ENCODE data around the gene SLC6A4.

Gene SLC6A4

DNA sequence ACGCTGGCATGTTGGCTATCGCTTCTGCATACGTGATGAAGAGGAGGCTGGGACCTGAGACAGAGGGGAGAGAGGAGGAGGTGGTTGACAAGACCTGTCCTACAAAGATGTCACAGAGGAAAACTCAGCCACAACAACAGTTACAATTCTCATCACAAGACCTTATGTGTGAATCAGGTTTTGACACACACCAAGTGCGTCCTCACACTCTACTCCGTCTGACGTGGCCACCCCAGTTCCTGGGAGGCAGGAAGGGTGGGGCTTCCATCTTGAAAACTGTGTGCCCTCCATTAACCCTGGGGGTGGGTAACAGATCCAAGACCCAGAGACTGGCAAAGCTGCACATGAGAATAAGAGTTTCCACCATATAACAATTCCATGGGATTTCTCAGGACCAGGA lies 24.1 kb downstream of the SLC6A4 start:
- TF ChIP-seq, protein P1, sequence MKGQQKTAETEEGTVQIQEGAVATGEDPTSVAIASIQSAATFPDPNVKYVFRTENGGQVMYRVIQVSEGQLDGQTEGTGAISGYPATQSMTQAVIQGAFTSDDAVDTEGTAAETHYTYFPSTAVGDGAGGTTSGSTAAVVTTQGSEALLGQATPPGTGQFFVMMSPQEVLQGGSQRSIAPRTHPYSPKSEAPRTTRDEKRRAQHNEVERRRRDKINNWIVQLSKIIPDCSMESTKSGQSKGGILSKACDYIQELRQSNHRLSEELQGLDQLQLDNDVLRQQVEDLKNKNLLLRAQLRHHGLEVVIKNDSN (IDR thresholded peaks at IDR 0.05), result no peak
- TF ChIP-seq EGR1 (IDR thresholded peaks at IDR 0.05) (no peak), EP300 (IDR thresholded peaks at IDR 0.05; ENCODE audit: borderline replicate concordance) (no peak), RAD21 (IDR thresholded peaks at IDR 0.05; ENCODE audit: low read depth) (no peak), CEBPB (IDR thresholded peaks at IDR 0.05) (no peak), TAF1 (IDR thresholded peaks at IDR 0.05; ENCODE audit: low read depth) (no peak), CREB1 (IDR thresholded peaks at IDR 0.05; ENCODE audit: low read depth) (no peak), ZBTB7A (IDR thresholded peaks at IDR 0.05; ENCODE audit: low read depth) (no peak), TCF12 (IDR thresholded peaks at IDR 0.05; ENCODE audit: low read depth) (no peak), NFIC (IDR thresholded peaks at IDR 0.05) (no peak), YY1 (IDR thresholded peaks at IDR 0.05; ENCODE audit: low read depth) (no peak), TEAD4 (IDR thresholded peaks at IDR 0.05) (no peak)
- TF ChIP-seq, protein P2, sequence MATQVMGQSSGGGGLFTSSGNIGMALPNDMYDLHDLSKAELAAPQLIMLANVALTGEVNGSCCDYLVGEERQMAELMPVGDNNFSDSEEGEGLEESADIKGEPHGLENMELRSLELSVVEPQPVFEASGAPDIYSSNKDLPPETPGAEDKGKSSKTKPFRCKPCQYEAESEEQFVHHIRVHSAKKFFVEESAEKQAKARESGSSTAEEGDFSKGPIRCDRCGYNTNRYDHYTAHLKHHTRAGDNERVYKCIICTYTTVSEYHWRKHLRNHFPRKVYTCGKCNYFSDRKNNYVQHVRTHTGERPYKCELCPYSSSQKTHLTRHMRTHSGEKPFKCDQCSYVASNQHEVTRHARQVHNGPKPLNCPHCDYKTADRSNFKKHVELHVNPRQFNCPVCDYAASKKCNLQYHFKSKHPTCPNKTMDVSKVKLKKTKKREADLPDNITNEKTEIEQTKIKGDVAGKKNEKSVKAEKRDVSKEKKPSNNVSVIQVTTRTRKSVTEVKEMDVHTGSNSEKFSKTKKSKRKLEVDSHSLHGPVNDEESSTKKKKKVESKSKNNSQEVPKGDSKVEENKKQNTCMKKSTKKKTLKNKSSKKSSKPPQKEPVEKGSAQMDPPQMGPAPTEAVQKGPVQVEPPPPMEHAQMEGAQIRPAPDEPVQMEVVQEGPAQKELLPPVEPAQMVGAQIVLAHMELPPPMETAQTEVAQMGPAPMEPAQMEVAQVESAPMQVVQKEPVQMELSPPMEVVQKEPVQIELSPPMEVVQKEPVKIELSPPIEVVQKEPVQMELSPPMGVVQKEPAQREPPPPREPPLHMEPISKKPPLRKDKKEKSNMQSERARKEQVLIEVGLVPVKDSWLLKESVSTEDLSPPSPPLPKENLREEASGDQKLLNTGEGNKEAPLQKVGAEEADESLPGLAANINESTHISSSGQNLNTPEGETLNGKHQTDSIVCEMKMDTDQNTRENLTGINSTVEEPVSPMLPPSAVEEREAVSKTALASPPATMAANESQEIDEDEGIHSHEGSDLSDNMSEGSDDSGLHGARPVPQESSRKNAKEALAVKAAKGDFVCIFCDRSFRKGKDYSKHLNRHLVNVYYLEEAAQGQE (IDR thresholded peaks at IDR 0.05; ENCODE audit: low read depth), result no peak

DNA sequence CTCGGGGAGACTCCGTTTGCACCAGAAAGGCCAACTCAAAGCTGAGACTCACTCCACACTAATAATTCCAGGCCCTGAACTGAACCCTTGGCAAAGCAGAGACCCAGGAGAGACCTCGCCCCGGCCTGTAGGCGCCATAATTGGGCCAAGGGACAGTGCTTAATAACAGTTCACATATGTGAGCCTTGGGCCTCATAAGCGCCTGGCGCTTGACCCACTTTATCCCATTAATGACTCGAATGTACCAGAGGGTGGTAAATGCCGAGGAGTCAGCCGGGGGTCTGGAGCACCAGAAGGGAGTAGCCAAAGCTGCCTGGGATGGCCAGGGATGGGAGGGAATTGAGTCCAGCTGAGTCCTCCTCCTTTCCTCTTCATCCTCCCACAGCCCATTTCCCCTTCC lies 24.6 kb downstream of the SLC6A4 start:
- TF ChIP-seq, protein P1 (IDR thresholded peaks at IDR 0.05), result no peak
- no peak for TF ChIP-seq FOXM1 (IDR thresholded peaks at IDR 0.05; ENCODE audit: borderline replicate concordance, low read depth)

DNA sequence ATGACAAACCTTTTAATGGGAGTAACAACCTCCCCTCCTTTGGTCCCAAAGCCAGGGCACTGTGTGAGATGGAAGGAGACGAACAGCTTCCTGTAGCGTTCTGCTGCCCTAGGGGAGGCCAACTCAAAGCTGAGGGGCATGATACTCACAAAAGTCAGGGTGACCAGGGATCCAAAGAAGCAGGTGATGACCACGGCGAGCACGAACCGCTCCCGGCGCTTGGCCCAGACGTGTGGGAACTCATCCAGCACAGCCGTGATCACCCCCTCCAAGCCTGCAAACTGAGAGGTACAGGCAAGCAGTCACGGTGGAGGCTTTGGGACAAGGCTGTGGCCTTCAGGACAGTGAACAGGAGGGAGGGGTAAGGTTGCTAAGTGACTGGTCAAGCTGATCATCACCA lies 25.1 kb downstream of the SLC6A4 start:
- no peak for TF ChIP-seq EP300 (IDR thresholded peaks at IDR 0.05; ENCODE audit: borderline replicate concordance)

DNA sequence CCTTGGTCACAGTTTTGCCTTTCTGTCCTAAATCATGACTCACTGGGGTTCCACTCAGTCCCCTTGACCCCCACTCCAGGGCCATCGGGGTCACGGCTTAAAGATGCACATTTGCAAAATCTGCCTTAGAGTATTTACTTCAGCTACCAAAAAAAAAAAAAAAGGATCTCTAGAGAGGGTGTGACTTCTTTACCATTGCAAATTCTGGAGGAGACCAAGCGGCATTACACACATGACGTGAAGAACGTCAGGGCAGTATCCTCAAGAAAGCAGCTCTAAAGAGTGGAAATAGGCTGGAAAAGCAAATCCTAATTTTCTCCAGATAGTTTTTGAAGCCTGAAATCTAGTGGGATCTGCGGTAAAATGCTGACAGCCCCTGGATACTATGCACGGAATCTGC lies 25.6 kb downstream of the SLC6A4 start:
- TF ChIP-seq NFIC (IDR thresholded peaks at IDR 0.05), result no peak
- no peak for TF ChIP-seq TCF12 (IDR thresholded peaks at IDR 0.05; ENCODE audit: low read depth)
- TF ChIP-seq RAD21 (IDR thresholded peaks at IDR 0.05; ENCODE audit: low read depth), result no peak
- TF ChIP-seq TAF1 (IDR thresholded peaks at IDR 0.05; ENCODE audit: low read depth), result no peak
- TF ChIP-seq YY1 (IDR thresholded peaks at IDR 0.05; ENCODE audit: low read depth), result no peak
- TF ChIP-seq EGR1 (IDR thresholded peaks at IDR 0.05), result no peak
- TF ChIP-seq CREB1 (IDR thresholded peaks at IDR 0.05; ENCODE audit: low read depth), result no peak
- no peak for TF ChIP-seq FOXM1 (IDR thresholded peaks at IDR 0.05; ENCODE audit: borderline replicate concordance, low read depth)
- no peak for TF ChIP-seq CEBPB (IDR thresholded peaks at IDR 0.05)
- TF ChIP-seq, protein P1 (IDR thresholded peaks at IDR 0.05), result no peak
- no peak for TF ChIP-seq TEAD4 (IDR thresholded peaks at IDR 0.05)

DNA sequence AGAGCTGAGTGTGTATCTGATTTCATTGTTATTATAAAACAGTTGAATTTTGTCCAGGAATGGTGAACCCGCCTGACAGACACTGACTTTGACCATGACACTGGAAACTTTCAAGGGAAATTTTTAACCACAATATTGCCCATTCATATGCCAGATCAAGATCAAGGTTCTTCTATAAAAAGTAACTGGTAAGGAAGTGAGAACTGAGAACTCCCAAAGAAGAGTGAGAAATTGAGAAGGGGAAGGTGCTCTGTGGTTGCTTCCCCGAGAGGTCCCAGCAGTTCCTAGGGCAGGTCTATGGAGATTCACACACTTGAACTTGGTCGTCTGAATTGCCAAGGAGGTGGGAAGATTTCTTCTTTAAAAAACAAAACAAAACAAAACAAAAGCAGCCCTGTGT lies 27.3 kb downstream of the SLC6A4 start:
- TF ChIP-seq, protein P1 (IDR thresholded peaks at IDR 0.05), result no peak
- TF ChIP-seq RAD21 (IDR thresholded peaks at IDR 0.05; ENCODE audit: low read depth) (no peak), YY1 (IDR thresholded peaks at IDR 0.05; ENCODE audit: low read depth) (no peak), EP300 (IDR thresholded peaks at IDR 0.05; ENCODE audit: borderline replicate concordance) (no peak), EGR1 (IDR thresholded peaks at IDR 0.05) (no peak), CREB1 (IDR thresholded peaks at IDR 0.05; ENCODE audit: low read depth) (no peak), TAF1 (IDR thresholded peaks at IDR 0.05; ENCODE audit: low read depth) (no peak), ZBTB7A (IDR thresholded peaks at IDR 0.05; ENCODE audit: low read depth) (no peak), TCF12 (IDR thresholded peaks at IDR 0.05; ENCODE audit: low read depth) (no peak), TEAD4 (IDR thresholded peaks at IDR 0.05) (no peak)
- TF ChIP-seq, protein P3, sequence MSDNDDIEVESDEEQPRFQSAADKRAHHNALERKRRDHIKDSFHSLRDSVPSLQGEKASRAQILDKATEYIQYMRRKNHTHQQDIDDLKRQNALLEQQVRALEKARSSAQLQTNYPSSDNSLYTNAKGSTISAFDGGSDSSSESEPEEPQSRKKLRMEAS (IDR thresholded peaks at IDR 0.05), result no peak

DNA sequence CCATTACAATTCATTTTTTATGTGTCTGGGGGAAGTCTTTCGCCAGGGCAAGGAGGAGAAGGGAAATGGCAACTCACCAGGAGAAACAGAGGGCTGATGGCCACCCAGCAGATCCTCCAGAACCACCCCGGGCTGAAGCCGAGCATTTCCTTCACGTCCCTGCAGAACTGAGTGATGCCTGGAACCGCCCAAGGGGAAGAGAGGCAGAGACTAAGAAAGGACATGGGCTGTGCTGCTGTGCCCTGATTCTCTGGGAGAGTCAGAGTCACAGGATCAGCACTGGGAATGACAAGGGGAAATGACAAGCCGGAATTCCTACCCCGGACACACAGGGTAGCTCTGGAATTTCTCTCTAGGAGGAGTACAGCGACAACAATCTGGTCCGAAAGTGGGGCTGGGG lies 27.8 kb downstream of the SLC6A4 start:
- TF ChIP-seq TEAD4 (IDR thresholded peaks at IDR 0.05) (no peak), ZBTB7A (IDR thresholded peaks at IDR 0.05; ENCODE audit: low read depth) (no peak), RAD21 (IDR thresholded peaks at IDR 0.05; ENCODE audit: low read depth) (no peak), NFIC (IDR thresholded peaks at IDR 0.05) (no peak), TAF1 (IDR thresholded peaks at IDR 0.05; ENCODE audit: low read depth) (no peak), TCF12 (IDR thresholded peaks at IDR 0.05; ENCODE audit: low read depth) (no peak), EP300 (IDR thresholded peaks at IDR 0.05; ENCODE audit: borderline replicate concordance) (no peak), FOXM1 (IDR thresholded peaks at IDR 0.05; ENCODE audit: borderline replicate concordance, low read depth) (no peak), CEBPB (IDR thresholded peaks at IDR 0.05) (no peak), EGR1 (IDR thresholded peaks at IDR 0.05) (no peak), YY1 (IDR thresholded peaks at IDR 0.05; ENCODE audit: low read depth) (no peak)
- TF ChIP-seq, protein P3 (IDR thresholded peaks at IDR 0.05), result no peak
- TF ChIP-seq, protein P2 (IDR thresholded peaks at IDR 0.05; ENCODE audit: low read depth), result no peak
- TF ChIP-seq, protein P1 (IDR thresholded peaks at IDR 0.05), result no peak
